ENCODE measurements around the gene HNRNPC.

- TF ChIP-seq YY1 (IDR thresholded peaks at IDR 0.05; ENCODE audit: extremely low read depth, insufficient replicate concordance, low read depth, low read length) (no peak), POLR2A (IDR thresholded peaks at IDR 0.05; ENCODE audit: borderline replicate concordance, extremely low read depth, insufficient read depth, insufficient read length) (no peak), POLR2AphosphoS5 (IDR thresholded peaks at IDR 0.05; ENCODE audit: low read depth, low read length) (no peak), ZNF274 (IDR thresholded peaks at IDR 0.05; ENCODE audit: low read depth, low read length) (no peak), SP1 (IDR thresholded peaks at IDR 0.05; ENCODE audit: low read depth) (no peak), JUND (IDR thresholded peaks at IDR 0.05) (no peak), ZFX (IDR thresholded peaks at IDR 0.05) (no peak), CEBPB (IDR thresholded peaks at IDR 0.05; ENCODE audit: low read depth) (no peak), TCF7L2 (IDR thresholded peaks at IDR 0.05; ENCODE audit: borderline replicate concordance, extremely low read depth, insufficient read depth, insufficient read length) (no peak), EZH2phosphoT487 (IDR thresholded peaks at IDR 0.05; ENCODE audit: borderline replicate concordance) (no peak), EZH2 (IDR thresholded peaks at IDR 0.05) (no peak), ELF1 (IDR thresholded peaks at IDR 0.05; ENCODE audit: borderline replicate concordance, low read depth) (no peak)
- TF ChIP-seq, protein P1, sequence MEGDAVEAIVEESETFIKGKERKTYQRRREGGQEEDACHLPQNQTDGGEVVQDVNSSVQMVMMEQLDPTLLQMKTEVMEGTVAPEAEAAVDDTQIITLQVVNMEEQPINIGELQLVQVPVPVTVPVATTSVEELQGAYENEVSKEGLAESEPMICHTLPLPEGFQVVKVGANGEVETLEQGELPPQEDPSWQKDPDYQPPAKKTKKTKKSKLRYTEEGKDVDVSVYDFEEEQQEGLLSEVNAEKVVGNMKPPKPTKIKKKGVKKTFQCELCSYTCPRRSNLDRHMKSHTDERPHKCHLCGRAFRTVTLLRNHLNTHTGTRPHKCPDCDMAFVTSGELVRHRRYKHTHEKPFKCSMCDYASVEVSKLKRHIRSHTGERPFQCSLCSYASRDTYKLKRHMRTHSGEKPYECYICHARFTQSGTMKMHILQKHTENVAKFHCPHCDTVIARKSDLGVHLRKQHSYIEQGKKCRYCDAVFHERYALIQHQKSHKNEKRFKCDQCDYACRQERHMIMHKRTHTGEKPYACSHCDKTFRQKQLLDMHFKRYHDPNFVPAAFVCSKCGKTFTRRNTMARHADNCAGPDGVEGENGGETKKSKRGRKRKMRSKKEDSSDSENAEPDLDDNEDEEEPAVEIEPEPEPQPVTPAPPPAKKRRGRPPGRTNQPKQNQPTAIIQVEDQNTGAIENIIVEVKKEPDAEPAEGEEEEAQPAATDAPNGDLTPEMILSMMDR (IDR thresholded peaks at IDR 0.05 in 2 of 3, conservative IDR thresholded peaks at IDR 0.05 in 1 of 3; ENCODE audit: borderline replicate concordance in 1 of 3, insufficient read depth in 1 of 3, low read depth in 2 of 3, low read length in 2 of 3), result no peak
Observed at GRCh38 chr14:21185491-21185890, 83.8 kb downstream of the HNRNPC start.

Data from HCT116 (cell line).